OCI-LY3 (cell line): ENCODE data around the gene PACC1.

Experiments used
- EZH2phosphoT487 ChIP-seq: fragments of 200-600 bp; shearing (Covaris generic); IDR thresholded peaks from 2 replicates; pipeline ENCODE4 v1.6.1; 2018; ENCODE audit warnings: antibody characterized with exemption, mixed run types, low read depth
- TF ChIP-seq, protein P1 (sequence below): fragments of 200-600, 300-600 bp; sonication (generic); IDR thresholded peaks from 2 replicates; pipeline ENCODE4 v1.5.1; 2014; ENCODE audit warnings: antibody characterized with exemption, low read length, low read depth

DNA sequence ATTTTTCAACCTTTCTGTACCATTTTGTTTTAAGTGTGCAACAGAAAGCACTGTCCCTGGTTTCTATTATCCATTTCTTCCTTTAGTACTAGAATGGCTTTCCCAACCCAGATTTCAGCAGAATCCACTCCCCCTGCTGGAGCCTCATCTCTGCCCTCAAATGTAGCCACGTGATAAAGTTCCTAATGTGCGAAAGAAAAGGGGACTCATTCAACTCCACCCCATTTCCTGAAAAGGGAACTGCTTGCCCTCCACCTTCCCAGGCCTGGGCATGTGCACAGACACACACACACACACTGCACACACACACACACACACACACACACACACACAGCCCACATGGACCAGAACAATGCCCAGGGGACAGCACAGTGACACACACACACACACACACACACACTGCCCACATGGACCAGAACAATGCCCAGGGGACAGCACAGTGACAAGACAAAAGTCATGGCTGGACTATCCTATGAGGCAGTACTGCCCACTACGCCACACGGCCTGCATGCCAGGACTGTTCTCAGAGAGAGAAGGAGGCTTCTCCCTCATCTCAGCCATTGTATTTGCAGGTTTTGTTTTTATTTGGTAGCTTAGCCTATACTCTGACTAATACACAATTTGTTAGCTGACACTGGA is 33.2 kb downstream of the PACC1 start:
- TF ChIP-seq, protein P1, sequence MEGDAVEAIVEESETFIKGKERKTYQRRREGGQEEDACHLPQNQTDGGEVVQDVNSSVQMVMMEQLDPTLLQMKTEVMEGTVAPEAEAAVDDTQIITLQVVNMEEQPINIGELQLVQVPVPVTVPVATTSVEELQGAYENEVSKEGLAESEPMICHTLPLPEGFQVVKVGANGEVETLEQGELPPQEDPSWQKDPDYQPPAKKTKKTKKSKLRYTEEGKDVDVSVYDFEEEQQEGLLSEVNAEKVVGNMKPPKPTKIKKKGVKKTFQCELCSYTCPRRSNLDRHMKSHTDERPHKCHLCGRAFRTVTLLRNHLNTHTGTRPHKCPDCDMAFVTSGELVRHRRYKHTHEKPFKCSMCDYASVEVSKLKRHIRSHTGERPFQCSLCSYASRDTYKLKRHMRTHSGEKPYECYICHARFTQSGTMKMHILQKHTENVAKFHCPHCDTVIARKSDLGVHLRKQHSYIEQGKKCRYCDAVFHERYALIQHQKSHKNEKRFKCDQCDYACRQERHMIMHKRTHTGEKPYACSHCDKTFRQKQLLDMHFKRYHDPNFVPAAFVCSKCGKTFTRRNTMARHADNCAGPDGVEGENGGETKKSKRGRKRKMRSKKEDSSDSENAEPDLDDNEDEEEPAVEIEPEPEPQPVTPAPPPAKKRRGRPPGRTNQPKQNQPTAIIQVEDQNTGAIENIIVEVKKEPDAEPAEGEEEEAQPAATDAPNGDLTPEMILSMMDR: no peak
- TF ChIP-seq EZH2phosphoT487: no peak
